GM12892 (cell line): Measurements from ENCODE around the gene YPEL1.

Source experiments
- POLR2A ChIP-seq: IDR thresholded peaks from 2 replicates; pipeline ENCODE4 v1.6.1; 2011; ENCODE audit warnings: low read depth, low read length, control low read depth
- POLR2AphosphoS5 ChIP-seq: IDR thresholded peaks from 2 replicates; pipeline ENCODE4 v1.6.1; 2011; ENCODE audit warnings: low read depth, low read length, control low read depth
- TAF1 ChIP-seq: IDR thresholded peaks from 2 replicates; pipeline ENCODE4 v1.6.1; 2011; ENCODE audit warnings: low read depth, mild to moderate bottlenecking, control low read depth, low read length, borderline replicate concordance

- TF ChIP-seq TAF1 = no peak
- TF ChIP-seq POLR2A = no peak
- no peak for TF ChIP-seq POLR2AphosphoS5
These were observed 30.4 kb upstream of the YPEL1 start for GRCh38 chr22:21765909-21766529.
